NCI-H69 (cell line): Measurements from ENCODE around the gene TIPRL.
A peak's percentile ranks its signal among the peaks of the same experiment; 100 is the strongest.
"Not testable (repeated sequence)": the region's sequence is repeated elsewhere in the genome, so short reads cannot be mapped to it uniquely, and the experiment has no call there.

Source experiments
- DNase-seq: peaks from one replicate; lab custom pipeline; 2025; lab: John Stamatoyannopoulos, UW

Gene TIPRL

GRCh38 chr1:168159251-168159650 is 19.5 kb upstream of the TIPRL start:
- no peak for DNase-seq

- no peak for DNase-seq
Observed at GRCh38 chr1:168159979-168160378, 18.8 kb upstream of the TIPRL start.

GRCh38 chr1:168161459-168161858 is 17.3 kb upstream of the TIPRL start:
- peak; percentile 83 for DNase-seq

- DNase-seq = no peak
Observed at GRCh38 chr1:168163670-168164069, 15.1 kb upstream of the TIPRL start.

GRCh38 chr1:168164771-168165170 is 14.0 kb upstream of the TIPRL start:
- no peak for DNase-seq

GRCh38 chr1:168167806-168168205 is 11.0 kb upstream of the TIPRL start:
- no peak for DNase-seq

- DNase-seq = peak; percentile 89
Observed at GRCh38 chr1:168170564-168171508, 7.9 kb upstream of the TIPRL start.

GRCh38 chr1:168172250-168172915 is 6.4 kb upstream of the TIPRL start:
- DNase-seq = no peak

GRCh38 chr1:168178227-168178637 is 530 bp upstream of the TIPRL start:
- DNase-seq = no peak

- DNase-seq = peak; percentile 56
Observed at GRCh38 chr1:168179438-168180147, 831 bp downstream of the TIPRL start.

- no peak for DNase-seq
Observed at GRCh38 chr1:168180148-168180524, 1.4 kb downstream of the TIPRL start.

- not testable (repeated sequence) for DNase-seq
Observed at GRCh38 chr1:168181063-168181720, 2.4 kb downstream of the TIPRL start.

- DNase-seq = peak; percentile 21
Observed at GRCh38 chr1:168187177-168187576, 8.4 kb downstream of the TIPRL start.

- DNase-seq = no peak
Observed at GRCh38 chr1:168190403-168190802, 11.6 kb downstream of the TIPRL start.

GRCh38 chr1:168195199-168196135 is 16.7 kb downstream of the TIPRL start:
- no peak for DNase-seq

GRCh38 chr1:168199056-168199455 is 20.3 kb downstream of the TIPRL start:
- no peak for DNase-seq

- no peak for DNase-seq
Observed at GRCh38 chr1:168202941-168203654, 24.3 kb downstream of the TIPRL start.

- no peak for DNase-seq
Observed at GRCh38 chr1:168206111-168206510, 27.3 kb downstream of the TIPRL start.

- not testable (repeated sequence) for DNase-seq
Observed at GRCh38 chr1:168207673-168208072, 28.9 kb downstream of the TIPRL start.

GRCh38 chr1:168210312-168210711 is 31.6 kb downstream of the TIPRL start:
- no peak for DNase-seq
